Measurements from ENCODE around the gene AKNA. TPM values are rescaled to one million over a fixed set of nuclear protein-coding genes. Genes with fewer than 3 reads are reported as not detected.

AKNA gene, protein sequence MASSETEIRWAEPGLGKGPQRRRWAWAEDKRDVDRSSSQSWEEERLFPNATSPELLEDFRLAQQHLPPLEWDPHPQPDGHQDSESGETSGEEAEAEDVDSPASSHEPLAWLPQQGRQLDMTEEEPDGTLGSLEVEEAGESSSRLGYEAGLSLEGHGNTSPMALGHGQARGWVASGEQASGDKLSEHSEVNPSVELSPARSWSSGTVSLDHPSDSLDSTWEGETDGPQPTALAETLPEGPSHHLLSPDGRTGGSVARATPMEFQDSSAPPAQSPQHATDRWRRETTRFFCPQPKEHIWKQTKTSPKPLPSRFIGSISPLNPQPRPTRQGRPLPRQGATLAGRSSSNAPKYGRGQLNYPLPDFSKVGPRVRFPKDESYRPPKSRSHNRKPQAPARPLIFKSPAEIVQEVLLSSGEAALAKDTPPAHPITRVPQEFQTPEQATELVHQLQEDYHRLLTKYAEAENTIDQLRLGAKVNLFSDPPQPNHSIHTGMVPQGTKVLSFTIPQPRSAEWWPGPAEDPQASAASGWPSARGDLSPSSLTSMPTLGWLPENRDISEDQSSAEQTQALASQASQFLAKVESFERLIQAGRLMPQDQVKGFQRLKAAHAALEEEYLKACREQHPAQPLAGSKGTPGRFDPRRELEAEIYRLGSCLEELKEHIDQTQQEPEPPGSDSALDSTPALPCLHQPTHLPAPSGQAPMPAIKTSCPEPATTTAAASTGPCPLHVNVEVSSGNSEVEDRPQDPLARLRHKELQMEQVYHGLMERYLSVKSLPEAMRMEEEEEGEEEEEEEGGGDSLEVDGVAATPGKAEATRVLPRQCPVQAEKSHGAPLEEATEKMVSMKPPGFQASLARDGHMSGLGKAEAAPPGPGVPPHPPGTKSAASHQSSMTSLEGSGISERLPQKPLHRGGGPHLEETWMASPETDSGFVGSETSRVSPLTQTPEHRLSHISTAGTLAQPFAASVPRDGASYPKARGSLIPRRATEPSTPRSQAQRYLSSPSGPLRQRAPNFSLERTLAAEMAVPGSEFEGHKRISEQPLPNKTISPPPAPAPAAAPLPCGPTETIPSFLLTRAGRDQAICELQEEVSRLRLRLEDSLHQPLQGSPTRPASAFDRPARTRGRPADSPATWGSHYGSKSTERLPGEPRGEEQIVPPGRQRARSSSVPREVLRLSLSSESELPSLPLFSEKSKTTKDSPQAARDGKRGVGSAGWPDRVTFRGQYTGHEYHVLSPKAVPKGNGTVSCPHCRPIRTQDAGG (N-terminal part only)
- total RNA-seq: 7.1 TPM
- long read RNA-seq: 0 reads

DNA sequence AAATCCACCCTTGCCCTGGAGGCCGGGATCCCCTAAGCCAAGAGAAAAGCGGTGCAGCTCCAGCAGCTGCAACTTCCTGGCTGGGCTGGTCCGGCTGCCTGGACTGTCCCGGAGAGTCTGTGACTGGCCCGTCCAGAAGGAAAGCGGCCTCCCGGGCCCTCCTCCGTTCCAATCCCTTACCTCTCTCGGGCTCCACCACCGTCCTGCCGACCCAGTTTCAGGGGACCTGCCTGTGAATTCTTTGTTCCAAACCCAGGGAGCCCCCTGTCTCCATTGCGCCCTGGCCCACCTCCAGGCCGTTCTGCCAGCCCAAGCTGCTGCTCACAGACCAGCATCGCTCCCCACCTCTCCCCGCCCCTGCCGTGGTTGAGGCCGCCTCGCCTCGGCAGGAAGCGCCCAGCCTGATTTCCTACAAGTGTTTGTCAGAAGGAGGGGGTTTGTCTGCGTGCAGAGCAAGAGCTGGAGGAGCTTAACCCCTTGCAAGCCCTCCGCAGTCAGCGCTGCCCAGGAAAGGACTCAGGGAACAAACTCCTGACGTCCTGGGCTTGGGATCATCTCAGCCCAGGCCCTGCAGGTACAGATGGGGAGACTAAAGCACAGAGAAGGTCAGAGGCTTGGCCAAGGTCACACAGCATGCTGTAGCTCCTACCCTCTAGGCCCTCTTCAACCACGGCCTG is at the start of gene AKNA:
TSS of gene AKNA (minus strand) at position 303 of the 677 bp plus-strand sequence. CDS start 6,649 bp downstream, outside the sequence.
- ATAC-seq (peak; percentile 75), DNase-seq (ENCODE audit: missing footprints) (peak; percentile 91)
- intact Hi-C loops (cut with DNase I): no loop called here

DNA sequence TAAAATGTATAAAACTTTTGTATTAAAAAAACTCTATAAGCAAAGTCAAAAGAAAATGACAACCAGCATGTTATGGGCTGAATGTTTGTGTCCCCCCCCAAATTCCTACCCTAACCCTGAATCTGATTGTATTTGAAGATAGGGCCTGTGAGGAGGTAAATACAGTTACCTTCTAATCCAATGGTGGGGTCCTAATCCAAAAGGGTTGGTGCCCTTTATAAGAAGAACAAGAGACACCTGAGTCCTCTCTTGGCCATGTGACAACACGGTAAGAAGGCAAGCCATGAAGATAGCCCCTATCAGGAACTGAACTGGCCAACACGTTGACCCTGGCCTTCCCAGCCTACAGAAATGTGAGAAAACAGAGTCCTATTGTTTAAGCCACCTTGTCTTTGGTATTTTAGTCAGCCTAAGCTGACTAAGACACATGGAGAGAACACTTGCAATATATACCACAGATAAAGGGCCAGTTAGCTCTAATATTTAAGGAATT is 49.7 kb upstream of the AKNA start:
- intact Hi-C loops (cut with DNase I): loop anchor here (10.0 kb wide), 1 partner anchor 577 kb away; no protein-coding TSS in a partner anchor
- no peak for ATAC-seq
- DNase-seq (ENCODE audit: missing footprints): no peak

DNA sequence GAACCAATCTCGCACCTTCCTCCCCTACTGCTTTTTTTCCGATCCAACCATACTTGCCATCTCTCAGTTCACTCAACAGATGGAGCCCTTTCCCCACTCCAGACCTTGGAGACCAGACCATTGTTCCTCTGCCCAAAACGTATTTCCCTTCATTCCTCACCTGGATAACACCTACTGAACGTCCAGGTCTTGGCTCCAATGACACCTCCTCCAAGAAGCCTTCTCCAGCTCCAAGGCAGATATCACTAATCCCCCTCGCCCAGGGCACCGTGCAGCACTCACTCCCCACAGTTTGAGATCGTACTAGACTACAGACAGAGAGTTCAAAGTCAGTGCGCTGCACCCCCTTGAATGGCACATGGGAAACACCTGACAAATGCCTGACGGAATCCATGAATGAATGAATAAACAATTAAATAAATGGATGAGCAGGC is 47.1 kb upstream of the AKNA start:
- intact Hi-C loops (cut with DNase I): loop anchor here (10.0 kb wide), 1 partner anchor 580 kb away; no protein-coding TSS in a partner anchor
- no peak for ATAC-seq
- DNase-seq (ENCODE audit: missing footprints): no peak

DNA sequence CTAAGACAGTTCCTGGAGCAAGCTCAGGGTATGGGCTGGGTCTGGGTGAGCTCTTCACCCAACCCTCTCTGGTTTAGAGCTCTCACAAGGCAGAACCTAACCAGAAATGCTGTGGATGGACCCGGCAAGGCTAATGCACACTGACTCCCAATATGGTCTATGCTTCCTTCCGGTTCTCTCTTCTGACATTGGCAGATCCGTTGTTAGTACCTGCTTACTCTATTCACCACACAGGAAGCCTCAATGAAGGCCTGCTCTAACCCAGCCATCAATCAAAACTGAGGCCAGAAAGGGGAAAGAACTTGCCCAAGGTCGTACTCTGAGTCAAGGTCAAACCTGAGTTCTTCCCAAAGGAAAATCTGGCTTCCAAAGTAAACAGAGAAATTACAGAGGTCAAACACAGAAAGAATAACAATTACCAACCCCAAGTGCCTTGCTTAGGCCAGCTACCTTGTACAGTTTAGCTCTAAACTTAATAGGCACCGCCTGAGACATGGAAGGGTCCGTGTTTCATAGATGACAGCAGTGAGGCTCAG is 46.0 kb upstream of the AKNA start:
- ATAC-seq (no peak), DNase-seq (ENCODE audit: missing footprints) (no peak)
- intact Hi-C loops (cut with DNase I): loop anchor here (10.0 kb wide), 1 partner anchor 581 kb away; no protein-coding TSS in a partner anchor

DNA sequence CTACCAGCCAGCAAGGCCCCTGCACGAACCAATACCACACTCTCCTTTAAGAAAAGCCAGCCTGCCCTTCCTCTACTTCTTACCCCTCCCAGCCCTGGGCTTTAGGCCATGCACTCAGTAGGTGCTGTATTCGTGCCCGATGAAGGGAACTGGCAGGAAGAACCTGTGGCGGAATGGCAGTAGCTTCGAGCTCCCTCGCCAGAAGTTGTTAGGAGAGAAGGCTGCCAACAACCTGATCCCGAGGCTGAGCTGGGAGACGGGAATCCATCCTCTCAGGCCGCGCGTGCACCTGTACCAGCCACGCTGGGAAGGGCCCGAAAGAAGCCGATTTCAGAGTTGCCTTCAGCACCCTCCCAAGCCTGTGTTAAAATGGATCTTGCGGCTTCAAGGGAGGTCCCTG is 45.3 kb upstream of the AKNA start:
- ATAC-seq (no peak), DNase-seq (ENCODE audit: missing footprints) (no peak)
- intact Hi-C loops (cut with DNase I): loop anchor here (10.0 kb wide), 1 partner anchor 582 kb away; no protein-coding TSS in a partner anchor

DNA sequence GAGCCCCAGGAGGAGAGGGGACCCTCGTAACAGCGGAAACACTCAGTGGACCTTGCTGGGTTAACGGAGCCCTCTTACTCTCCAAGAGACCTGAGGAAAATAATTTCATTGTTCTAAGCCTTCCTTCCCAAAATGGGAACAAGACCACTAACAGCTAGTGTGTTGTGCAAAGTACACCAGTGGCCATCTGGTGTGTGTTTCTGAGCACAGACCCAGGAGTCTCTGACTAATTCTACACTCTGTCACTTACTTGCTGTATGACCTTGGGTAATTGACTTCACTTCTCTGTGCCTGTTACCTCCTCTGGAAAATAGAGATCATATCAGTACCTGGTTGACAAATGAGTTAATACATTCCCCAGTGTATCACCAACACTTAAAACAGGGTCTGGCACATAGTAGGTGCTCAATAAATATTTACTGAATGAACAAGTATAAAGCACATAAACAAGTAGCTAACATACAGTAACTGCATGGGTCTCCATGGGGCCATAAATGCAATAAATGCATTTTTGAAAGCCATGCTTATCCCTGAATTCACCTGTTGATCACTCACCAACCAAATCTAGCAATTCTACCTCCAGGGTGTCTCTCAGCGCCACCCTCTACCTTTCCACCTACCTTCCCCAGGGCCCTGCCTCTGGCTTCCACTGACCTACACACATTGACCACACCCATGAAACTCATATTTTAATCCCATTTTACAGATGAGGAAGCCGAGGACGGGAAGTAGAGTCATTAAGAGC is 44.7 kb upstream of the AKNA start:
- no peak for DNase-seq (ENCODE audit: missing footprints)
- no peak for ATAC-seq
- intact Hi-C loops (cut with DNase I): loop anchor here (10.0 kb wide), 1 partner anchor 582 kb away; no protein-coding TSS in a partner anchor

DNA sequence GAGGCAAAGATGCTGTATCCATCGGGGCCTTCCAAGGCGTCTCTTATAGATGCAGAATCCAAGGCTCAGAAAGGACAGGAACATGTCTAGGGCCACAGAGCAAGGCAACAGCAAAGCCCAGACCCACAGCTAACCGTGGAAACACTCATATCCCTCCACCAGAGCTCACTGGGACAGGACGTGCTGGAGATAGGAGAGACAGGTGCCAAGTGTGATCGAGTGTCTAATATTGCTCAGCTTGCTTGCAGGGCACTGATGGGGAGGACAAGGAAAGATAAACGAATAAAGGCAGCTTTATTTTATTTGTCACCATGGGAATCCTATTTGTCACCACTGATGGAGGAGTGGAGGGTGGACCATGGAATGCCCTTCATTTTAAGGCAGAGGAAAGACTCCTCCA is 44.0 kb upstream of the AKNA start:
- no peak for ATAC-seq
- DNase-seq (ENCODE audit: missing footprints): no peak
- intact Hi-C loops (cut with DNase I): loop anchor here (10.0 kb wide), 1 partner anchor 583 kb away; no protein-coding TSS in a partner anchor

DNA sequence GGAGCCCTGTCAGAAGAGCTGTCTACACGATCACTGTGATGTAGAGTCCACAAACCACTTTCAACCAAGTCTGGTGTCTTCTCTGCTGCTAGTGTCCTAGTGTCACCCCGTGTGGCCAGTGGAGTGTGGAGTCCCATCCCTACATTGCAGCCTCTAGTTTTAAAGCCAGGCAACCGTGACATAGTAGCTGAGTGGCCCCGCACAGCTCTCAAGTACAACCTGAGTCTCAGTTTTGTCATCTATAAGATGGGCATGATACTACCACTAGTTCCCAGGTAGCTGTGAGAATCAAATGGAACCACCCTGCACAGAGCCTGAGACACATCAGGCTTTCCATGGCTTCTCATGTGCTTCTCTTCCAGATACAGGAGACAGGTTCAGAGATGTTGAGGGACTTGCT is 43.2 kb upstream of the AKNA start:
- DNase-seq (ENCODE audit: missing footprints) (no peak), ATAC-seq (no peak)
- intact Hi-C loops (cut with DNase I): loop anchor here (10.0 kb wide), 1 partner anchor 584 kb away; no protein-coding TSS in a partner anchor

DNA sequence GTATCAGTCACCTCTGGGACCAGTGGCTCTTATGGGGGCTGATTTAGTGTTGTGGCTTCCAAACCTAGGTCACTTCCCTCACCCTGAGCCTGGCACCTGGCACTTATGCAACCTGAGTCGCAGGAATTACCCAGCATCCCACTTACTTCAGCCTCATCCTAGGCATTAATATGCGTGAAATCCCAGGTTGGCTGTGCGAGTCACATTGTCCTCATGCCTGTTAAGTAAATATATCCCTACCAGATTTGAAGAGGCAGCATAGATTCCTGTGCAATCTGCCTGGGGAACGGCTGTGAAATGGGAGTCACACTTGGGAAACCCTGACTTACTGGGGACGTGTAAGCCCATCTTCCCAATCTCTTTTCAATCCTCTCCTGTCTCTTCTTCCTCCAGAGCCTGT is 42.7 kb upstream of the AKNA start:
- intact Hi-C loops (cut with DNase I): loop anchor here (10.0 kb wide), 1 partner anchor 584 kb away; no protein-coding TSS in a partner anchor
- DNase-seq (ENCODE audit: missing footprints) (no peak), ATAC-seq (no peak)

DNA sequence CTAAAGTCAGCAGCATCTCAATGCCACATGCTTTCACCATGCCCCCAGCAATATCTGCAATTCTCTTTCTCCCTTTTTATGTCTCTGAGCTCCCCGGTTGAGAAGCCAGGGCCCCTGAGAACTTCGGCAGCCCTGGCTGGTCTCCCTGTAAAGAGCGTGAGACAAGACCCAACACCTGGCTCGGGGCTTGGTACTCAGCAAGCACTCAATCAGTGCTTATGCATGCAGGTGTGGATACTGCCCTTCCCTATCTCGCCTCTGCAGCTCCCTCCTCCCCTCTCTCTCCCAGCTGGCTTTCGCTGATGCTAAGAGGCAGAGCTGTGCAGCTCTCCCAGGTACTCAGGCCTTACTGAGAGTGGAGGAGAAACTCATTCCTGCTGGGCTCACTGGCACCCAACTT is 41.7 kb upstream of the AKNA start:
- intact Hi-C loops (cut with DNase I): no loop called here
- ATAC-seq (no peak), DNase-seq (ENCODE audit: missing footprints) (no peak)

DNA sequence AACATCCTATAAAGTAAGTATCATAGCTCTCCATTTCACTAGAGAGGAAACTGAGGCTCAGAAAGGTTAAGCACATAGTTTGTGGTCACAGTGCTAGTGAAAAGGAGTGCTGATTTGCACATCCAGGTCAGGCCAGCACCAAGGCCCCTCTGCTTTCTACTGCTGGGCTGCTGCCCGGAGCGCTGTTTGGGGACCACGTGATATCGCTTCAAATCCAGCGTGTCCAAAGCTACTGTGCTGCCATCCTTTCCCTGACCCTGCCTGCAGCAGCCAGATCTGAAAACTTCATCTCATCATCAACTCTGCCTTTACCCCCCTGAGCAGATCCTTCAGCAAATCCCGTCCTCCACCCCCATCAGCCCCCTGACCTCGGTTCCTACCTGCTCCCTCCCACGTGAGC is 40.7 kb upstream of the AKNA start:
- intact Hi-C loops (cut with DNase I): no loop called here
- no peak for ATAC-seq
- DNase-seq (ENCODE audit: missing footprints): no peak

DNA sequence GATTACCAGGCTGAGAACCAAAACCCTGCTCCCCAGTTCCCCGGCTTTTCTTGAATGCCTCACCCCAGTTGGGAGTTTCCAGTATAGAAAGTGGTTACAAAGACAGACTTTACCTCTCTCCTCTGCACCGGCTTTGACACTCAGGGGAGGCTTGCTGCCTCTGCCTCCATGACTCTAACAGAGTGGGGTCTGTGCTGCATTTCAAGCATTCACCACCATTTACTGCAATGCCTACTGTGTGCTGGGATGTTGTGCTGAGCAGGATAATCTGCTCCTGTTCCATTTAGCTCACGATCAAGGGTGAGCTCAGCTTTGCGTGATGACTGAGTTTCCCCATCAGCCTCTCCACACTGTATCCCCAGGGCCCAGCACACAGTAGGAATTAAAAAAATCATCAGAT is 39.9 kb upstream of the AKNA start:
- DNase-seq (ENCODE audit: missing footprints) (no peak), ATAC-seq (no peak)
- intact Hi-C loops (cut with DNase I): no loop called here

DNA sequence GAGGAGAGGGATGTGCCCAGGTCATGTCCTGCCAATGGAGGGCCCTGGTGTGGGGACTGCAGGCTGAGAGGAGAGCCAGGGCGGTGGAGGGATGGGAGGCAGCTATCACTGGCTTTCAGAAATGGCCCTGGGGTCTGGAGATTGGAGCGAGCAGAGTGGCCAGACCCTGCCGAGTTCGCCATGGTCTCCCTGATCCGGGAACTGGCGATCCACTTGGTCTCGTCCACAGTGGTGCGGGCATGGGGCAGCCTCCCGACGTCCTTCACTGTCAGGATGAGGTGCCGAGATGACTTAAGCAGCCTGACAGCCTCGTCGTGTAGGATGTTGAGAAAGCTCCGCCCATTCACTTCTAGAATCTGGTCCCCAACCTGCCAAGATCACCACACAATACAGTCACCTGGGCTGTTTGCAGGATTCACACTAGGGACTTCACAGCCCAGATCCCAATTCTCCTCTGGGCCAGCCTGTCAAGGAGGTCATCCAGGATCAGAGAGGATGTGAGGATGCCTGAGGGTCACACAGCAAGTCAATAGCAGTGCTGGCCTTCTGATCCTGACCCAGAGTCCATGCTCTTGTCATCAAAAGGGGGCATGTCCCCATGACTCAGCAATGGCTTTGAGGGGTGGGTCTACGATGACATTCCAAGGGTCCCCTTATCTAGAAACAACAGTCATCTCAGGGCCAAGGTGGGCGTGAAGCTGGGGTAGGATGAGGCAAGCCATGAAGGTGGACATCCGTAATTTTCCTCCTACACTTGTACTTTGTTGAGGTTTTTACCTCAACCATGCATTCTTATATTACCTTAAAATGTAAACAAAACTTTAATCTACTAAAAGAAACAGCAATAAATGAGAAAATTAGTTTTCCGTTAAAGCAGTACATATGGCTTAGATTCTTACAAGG is 38.5 kb upstream of the AKNA start:
- DNase-seq (ENCODE audit: missing footprints) (no peak), ATAC-seq (no peak)
- intact Hi-C loops (cut with DNase I): no loop called here

DNA sequence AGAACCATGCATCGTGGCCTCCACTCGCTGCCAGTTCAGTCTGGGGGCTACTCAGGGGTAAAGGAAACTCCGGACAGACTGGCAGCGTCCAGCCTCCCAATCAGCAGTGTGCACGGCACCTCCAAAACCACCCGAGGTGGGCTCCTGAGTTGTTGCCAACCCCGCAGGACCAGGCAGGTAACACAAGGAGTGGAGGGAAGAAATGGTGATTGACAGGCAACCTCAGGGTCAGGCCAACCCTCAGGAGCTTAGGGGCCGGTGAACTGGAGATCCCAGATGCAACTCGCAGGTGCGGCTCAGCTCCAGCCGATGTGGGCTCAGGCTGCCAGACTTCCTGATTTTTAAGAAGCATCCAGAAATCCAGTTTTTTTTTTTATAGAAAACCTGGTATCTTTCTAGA is 37.3 kb upstream of the AKNA start:
- ATAC-seq: no peak
- no peak for DNase-seq (ENCODE audit: missing footprints)
- intact Hi-C loops (cut with DNase I): no loop called here

DNA sequence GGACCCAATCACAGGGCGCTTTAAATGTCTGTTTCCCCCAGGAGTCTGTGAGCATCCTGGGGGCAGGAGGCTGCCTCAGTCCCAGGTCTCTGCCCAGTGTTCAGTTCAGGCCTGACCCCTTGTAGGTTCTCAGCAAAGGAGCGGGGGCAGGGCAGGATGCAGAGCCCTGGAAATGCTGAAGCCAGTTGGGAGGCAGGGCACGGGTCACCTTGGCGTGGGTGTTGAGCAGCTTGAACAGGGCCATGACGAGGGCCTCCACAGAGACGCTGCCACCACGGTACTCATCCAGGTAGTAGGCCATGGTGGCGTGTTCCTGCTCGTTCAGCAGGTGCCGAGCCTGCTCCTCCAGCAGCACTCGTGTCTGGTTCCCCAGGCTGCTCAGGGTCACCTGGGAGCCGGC is 36.3 kb upstream of the AKNA start:
- DNase-seq (ENCODE audit: missing footprints): no peak
- no peak for ATAC-seq
- intact Hi-C loops (cut with DNase I): no loop called here

DNA sequence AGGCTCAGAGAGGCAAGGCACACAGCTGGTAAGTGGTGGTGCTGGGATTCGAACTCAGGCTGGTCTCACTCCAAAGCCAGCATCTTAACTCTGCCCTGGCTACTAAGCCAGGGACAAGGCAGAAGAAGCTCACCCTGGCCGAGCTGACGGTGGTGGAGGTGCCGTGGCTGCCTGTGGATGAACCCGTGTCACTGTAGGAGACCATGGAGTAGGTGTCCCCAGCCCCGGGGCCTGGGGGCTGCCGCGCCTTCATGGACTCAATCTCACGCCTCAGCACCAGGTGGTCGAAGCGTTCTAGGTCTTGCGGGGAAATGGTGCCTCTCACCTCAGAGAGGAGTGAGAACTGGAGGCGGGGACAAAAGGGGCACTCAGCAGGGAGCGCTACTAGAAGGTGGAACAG is 35.4 kb upstream of the AKNA start:
- DNase-seq (ENCODE audit: missing footprints) (no peak), ATAC-seq (no peak)
- intact Hi-C loops (cut with DNase I): no loop called here

Data from Right ventricle myocardium inferior (tissue), 1 donor.